Endothelial cell of hepatic sinusoid (primary cell): ENCODE data around the gene MROH9.
"Not testable (repeated sequence)": the region's sequence is repeated elsewhere in the genome, so short reads cannot be mapped to it uniquely, and the experiment has no call there.

Source experiments
- in situ Hi-C: cut with HindIII; loops from 2 replicates; pipeline ENCODE4 v1.10.0; 2017; ENCODE audit warnings: low sequenced_read_pairs

Gene MROH9, protein sequence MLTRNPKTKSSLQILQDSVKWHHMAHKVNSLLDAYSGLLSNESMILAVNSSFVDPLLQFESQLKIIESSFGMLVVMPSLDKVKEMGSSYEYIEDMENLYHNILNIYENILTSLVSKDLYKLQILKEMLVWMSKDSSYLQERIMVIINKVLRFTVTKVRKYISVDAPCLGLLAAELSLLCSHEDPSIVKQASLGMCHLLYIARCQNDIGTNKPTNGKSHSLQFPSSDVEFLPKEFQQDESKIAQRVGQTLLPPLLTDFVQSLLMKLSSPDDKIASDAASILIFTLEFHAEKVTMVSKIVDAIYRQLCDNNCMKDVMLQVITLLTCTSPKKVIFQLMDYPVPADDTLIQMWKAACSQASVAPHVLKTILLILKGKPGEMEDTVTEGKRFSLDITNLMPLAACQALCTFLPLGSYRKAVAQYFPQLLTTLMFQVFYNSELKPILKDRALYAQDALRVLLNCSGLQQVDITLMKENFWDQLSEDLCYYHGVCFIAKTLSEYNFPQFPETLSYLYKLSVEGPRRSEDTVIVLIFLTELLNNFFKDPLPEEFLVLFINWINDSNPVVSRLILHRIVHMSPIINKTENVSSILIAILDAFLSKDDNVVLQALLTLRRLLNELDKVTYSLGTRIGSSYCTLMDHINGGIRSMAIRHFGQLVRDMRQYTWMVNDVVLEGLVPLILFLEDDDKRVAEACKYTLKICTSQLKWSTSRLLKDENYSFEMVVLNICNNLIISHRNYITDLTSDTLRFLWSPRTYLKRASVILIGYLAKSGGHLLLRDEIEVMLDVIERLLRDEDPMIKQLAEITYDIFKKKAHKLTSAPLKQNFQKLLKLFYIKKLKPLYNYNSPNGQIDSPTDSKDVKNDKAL

DNA sequence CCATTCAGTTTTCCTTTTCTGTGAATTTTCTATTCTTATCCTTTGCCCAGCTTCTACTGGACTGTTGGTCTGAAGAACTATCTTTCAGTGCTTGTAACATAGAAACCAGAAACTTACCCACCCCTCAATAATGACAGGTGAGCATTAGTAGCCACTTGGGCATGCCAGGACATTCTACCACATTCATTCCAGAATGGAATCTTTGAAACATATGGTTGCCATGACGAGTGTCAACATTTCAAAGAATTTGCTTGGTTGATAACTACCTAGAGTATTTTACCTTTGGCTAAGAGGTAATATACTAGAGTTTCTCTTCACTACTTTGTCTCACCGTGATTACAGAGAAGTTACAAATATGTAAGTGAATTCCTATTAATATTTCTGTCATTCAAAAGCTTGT, at the start of gene MROH9:
TSS of gene MROH9 (plus strand) at position 304 of the 400 bp plus-strand sequence. CDS start 10,023 bp downstream, outside the sequence.
- in situ Hi-C loops, result no loop called here

DNA sequence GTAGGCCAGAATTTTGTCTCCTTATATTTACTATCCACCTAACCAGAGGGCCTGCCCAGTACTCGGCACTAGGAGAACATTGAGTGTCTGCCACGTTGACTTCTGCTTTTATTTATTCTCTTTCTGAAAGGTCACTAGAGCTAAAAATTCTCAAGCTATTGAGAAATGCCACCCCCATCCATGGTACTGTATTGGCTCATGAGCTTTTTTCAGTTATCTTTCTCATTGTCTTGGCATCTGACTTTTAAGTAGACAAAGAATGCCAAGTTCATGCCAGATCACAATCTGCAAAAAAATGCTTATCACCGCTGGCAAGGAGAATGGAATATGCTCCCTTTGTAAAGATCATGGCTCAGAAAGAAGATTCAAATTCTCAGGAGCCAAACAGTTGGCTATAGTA, 49.8 kb upstream of the MROH9 start:
- in situ Hi-C loops, result no loop called here

DNA sequence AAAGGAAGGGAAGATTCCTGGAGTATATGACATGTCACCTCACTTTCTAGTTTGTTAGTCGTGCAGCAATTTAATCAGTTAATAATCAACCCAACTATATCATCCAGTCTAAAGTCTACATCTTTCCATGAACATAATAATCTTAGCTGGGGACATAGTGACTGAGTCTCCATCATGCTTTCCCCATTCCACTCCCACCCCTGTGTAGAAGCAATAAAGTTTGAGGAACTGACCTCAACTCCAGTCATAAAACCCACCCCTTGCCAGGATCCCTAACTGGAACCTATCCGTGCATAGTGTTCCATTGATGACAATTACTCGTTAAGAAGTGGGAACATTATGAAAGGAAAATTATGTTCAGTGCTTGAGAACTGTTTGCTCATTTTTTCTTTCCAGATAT, 48.9 kb upstream of the MROH9 start:
- in situ Hi-C loops, result no loop called here

DNA sequence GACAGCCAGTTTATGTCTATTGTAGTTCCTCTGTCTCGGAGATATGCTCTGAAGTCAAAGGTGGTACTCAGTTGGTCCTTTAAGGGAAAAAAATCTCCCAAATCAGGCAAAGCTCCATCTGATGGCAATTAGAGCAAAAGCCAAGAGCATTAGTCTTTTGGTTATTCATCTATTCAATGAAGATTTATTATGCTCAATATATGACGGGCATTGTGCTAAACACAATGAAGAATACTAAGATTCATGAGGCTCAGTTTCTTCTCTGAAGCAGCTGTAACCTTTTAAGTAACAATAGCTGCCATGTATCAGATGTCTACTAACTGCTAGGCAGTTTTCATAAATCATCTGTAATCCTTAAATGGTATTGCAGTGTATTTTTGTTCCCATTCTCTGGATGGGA, 47.6 kb upstream of the MROH9 start:
- in situ Hi-C loops, result no loop called here

DNA sequence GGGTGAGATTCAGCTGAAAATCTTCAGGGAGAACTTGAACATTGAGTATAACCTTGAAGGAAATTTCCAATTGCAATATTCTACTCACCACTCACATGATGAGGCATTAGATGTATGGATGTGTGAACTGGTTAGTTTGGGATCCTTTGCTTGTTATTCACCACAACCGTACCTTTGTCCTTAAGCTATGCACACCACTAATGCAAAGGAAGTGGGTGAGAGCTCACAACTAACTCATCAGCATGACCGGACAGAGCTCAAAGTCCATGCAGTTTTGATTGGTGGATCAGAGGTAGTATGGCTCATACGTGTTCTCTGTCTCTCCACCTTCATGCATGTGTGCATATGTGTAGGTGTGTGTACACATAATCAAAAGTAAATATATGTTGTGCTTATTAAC, 43.5 kb upstream of the MROH9 start:
- in situ Hi-C loops, result no loop called here

DNA sequence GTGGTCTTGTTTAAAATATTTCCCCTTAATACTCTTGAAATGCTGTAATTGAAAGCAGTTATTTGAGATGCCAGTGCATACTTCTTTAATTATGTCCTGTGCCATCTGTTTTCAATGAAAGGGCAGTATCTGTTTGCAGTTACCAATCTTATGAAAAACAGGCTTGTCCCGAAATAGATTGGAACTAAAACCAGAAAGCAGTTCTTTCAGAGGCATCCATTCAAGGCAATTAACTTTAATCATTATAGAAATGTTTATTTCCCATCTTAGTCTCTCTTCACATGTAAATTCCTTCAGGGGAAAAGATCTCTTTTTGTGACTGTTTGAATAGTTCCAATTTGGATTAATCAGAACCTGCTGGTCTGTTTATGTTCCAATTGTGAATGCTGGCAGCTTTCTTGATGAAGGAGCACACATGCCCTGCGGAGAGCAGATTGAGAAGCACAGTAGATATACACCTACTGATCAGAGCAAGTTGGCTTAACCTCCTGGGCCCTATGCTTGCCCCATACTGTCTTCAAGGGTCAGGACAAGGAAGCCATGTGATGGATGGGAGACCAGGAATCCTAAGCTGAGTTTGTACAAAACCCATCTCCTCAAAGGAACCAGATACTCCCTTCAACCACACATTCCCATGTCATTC, 41.6 kb upstream of the MROH9 start:
- in situ Hi-C loops, result no loop called here

DNA sequence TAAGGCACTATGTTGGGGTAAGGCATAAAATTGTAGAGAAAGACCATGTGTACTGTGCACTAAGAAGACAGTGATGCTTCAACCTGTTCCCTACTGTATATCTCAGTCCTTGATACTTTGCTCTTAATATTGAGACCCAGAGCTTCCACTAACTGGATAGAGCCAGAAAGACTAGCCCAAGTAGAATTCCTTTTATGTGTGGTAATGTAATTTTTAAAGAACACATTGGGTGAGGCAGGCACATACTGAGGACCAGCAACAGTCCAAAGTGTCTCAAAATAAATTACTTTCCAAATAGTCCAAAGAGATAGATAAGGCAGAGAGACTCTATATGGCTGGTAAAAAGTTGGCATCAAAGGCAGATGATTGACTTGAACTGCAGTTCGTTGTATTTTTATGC, 31.4 kb upstream of the MROH9 start:
- in situ Hi-C loops, result no loop called here

DNA sequence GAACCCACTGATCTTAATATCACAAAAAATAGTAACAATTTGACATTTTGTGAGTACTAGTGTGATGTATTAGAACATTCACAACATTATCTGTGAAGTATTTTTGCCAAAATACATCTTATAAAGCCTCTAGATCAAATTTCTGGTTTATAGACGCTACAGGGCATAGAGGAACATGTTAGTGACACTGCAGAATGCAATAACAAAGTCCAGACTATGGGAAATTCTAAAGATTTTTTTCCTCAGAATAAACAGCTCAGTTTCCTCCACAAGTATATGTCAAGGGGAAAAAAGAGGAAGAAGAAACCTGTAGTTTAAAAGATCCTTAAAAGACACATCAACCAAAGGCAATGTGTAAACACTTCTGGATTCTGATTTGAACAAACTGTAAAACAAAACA, 26.4 kb upstream of the MROH9 start:
- in situ Hi-C loops, result no loop called here

DNA sequence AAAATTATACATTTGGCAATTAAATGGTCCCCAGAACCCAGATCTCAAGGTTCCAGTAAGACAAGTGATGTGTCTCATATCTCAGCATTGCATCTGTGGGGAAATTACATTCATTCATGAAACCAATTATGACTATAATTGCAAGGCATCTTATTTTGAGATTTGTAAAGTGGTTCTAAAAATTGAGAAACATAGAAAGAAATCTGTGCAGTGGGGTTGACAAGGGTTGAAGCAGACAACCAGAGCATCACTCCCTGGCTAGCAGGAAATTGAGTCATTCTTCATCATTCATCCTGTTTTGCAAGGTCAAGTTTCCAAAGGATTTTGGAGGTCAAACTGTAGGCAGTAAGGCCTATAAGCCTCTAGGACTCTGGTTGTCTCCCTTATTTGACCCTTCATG, 25.1 kb upstream of the MROH9 start:
- in situ Hi-C loops, result no loop called here

DNA sequence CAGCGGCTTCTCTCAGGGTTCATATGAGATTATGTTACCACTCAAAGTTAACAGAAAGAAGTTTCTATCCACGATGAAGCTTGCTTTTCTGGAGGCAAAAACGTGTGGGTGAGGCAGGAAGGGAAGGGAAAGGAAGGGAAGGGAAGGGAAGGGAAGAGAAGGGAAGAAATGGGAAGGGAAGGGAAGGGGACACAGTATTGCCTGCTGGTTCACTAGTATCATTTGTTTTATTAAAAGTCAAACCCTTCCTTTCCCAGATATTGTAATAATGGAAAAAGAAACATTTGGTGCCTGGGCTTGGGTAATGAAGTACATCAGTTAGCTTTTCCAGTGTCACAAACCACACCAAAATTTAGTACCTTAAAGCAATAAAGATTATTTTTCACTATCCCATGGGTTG, 18.0 kb upstream of the MROH9 start:
- in situ Hi-C loops, result no loop called here

DNA sequence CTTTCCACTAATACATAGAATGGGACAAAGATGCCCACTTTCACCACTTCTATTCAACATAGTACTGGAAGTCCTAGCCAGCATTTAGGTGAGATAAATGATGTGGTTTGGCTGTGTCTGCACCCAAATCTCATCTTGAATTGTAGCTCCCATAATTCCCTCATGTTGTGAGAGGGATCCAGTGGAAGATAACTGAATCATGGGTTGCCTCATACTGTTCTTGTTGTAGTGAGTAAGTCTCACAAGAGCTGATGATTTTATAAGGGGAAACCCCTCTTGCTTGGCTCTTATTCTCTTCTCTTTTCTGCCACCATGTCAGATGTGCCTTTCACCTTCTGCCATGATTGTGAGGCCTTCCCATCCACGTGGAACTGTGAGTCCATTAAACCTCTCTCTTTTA, 10.7 kb upstream of the MROH9 start:
- in situ Hi-C loops, result not testable (repeated sequence)

DNA sequence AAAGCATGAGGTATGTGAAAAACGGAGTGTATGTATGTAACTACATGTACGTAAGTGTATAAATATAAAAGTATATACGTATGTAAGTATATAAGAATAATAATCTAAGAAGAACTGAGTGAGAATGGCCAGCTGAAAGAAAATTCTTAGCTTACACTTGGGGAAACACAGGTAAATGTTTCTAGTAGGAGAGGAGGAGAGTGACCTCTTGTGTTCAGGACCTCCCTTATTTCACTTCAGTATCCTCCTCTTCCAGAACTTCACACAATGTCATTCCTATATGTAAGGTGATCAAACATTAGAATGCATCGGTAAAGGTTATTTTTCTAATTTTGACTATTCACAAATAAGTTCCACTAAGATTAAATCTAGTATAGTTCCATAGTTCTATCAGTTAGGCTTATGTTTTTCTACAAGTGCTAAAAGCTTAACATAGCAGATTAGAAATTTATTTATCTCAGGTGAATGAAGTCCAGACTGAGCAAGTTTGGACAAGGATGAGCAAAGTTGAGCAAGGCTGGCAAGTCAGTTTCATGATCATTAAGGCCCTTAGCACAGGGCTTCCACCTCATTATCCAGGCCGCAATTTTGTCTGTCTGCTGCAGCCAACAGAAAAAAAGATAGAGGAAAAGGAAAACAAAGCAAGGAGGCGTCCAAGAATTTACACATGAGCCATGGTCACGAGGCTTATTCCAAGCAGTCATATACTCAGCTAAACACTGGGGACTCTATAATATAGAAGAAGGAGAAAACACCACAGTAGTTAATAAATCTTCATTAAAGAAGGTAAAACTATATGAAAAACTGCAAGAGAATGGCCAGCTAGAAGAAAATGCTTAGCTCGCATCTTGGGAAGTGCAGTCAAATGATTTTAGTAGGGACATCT, 7.1 kb upstream of the MROH9 start:
- in situ Hi-C loops, result no loop called here

DNA sequence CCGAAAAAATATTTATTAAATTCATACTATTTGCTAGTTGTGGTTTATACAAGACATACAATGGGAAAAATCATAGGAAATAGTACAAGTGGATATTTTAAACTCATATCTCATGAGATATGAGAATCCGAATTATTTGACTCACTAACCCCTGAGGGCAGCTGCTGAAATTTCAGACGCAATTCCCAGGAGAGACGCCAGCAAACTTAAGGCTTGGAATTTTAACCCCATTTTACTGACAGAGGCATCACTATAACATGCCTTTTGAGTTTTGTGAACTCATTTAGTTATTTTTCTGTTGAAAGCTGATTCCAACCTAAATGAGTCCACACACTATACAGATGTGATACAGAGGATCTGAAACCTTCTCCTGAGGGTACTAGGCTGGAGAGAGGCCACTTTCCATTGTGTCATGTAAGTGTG, 5.9 kb upstream of the MROH9 start:
- in situ Hi-C loops, result no loop called here

DNA sequence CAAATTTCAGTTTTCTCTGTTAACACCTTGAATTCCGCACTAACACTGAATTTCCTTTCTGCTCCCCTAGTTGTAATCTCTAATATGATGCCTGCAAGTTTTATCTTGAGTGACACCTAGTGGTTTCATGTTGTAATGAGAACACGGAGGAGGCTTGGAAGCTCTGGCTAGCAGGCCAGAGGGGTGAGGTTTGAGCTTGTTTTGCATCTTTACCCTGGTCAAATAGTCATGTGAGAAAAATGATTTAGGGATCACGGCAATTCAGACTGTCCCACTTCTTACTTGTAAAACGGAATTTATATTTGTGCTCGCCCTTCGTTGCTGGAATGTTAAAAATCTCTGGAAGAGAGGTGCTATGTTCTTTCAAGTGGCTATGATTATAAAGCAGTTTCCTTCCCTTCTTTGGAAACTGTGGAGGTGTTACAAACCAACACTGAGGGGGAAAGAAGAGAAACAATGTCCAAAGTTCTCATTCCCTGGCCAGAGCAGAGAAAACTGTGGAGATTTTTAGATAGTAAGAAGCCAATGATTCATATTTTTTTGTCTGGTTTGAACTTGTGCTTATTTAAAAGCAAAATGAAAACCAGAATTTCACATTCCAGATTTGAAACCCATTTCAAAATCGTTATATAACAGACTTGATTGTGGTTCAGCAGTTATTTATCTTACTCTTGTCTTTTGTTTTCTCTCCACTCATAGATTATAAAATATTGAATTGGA, 5.3 kb upstream of the MROH9 start:
- in situ Hi-C loops, result no loop called here

DNA sequence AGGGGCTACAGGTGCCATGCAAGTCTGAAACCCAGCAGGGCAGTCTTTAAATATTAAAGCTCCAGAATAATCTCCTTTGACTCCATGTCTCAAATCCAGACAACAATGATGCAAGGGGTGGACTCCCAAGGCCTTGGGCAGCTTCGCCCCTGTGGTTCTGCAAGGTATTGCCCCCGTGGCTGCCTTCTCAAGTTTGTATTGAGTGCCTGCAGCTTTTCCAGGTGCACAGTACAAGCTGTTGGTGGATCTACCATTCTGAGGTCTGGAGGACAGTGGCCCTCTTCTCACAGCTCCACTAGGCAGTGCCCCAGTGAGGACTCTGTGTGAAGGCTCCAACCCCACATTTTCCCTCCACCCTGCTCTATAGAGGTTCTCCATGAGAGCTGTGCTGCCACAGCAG, 3.7 kb upstream of the MROH9 start:
- in situ Hi-C loops, result no loop called here

DNA sequence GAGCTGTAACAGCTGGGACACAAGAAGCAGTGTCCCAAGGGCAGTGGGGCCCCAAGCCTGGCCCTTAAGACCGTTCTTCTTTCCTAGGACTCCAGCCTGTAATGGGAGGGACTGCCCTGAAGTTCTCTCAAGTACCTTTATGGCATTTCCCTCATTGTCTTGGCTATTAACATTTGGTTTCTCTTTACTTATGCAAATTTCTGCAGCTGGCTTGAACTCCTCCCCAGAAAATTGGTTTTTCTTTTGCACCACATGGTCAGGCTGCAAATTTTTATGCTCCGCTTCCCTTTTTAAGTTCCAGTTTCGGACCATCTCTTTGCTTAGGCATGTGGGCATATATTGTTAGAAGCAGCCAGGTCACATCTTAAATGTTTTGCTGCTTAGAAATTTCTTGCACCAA, 3.1 kb upstream of the MROH9 start:
- in situ Hi-C loops, result no loop called here

DNA sequence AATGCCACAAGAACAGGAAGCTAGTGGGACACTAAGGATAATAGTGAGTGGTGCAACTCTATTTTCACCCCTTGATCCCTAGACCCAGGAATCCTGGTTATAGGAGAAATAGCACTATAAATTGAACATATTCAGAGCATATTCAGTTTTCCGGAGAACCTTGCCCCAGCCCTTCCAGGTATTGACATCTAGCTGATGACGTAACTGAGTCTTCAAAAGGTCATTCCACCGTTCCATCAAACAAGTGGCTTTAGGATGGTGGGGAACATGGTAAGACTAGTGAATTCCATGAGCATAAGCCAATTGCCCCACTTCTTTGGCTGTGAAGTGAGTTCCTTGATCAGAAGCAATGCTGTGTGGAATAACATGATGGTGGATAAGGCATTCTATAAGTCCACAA, 2.9 kb downstream of the MROH9 start:
- in situ Hi-C loops, result no loop called here

DNA sequence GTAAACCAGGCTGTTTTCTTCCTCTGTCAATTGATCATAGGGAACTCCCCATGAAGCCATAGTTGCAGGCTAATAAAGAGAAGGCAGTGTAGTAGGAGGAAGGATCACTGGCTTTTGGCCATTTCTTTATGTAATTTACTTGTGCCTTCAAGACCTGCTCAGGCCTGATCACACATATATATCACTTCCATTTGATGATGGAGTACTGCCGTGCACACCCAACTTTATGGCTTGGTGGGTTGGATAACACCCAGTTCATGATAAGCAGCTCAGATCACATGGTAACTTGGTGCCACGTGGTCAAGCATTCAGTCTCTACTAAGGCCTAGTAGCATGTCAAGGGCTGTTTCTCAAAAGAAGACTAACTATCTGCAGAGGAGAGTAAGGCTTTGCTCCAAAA, 4.1 kb downstream of the MROH9 start:
- in situ Hi-C loops, result no loop called here

DNA sequence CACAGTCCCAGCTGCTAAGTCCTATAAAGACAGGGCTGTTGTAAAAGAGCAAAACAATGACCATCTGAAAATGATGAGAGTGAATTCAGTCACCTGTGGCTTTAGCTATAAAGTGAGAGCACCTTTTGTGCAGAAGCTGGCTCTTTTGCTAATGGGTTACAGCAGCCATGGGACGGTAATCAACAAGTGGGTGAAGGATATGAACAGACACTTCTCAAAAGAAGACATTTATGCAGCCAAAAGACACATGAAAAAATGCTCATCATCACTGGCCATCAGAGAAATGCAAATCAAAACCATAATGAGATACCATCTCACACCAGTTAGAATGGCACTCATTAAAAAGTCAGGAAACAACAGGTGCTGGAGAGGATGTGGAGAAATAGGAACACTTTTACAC, 16.4 kb downstream of the MROH9 start:
- in situ Hi-C loops, result not testable (repeated sequence)

DNA sequence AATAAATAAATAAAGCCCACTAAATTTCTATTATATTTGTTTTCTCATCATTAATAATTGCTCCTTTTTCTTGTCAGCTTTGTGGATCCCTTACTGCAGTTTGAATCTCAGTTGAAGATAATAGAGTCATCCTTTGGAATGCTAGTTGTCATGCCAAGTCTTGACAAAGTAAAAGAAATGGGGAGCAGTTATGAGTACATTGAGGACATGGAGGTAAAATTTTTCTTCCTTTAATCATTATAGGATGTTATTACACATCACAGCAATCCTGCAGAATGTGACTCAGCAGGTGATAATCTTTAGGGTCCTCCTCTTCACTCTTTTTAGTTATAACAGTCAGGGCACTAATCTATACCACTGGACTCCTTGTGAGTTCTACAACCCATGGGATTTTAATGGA, 24.1 kb downstream of the MROH9 start:
- in situ Hi-C loops, result no loop called here
